Measurements from ENCODE around the gene C16orf74. TPM values are rescaled to one million over a fixed set of nuclear protein-coding genes. Genes with fewer than 3 reads are reported as not detected.

C16orf74 gene
- total RNA-seq, 1 donor from 2014 or later = not detected

DNA sequence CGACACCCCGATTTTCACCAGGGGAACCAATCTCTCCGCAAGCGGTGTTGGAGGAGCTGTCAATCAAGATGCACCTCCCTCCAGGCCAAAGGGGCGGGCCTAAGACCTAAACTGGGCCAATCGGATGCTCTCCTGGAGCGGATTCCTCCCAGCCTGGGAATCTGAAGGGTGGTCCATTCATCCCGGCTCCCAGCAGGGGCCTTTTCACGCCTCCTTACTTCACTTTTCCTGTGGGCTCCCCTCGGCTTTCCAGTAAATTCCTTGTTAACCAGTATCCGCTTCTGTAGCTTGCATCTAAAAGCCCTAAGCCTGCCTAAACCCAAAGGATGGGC, 17.1 kb downstream of the C16orf74 start:
- intact Hi-C loops (cut with micrococcal nuclease) = no loop called here

DNA sequence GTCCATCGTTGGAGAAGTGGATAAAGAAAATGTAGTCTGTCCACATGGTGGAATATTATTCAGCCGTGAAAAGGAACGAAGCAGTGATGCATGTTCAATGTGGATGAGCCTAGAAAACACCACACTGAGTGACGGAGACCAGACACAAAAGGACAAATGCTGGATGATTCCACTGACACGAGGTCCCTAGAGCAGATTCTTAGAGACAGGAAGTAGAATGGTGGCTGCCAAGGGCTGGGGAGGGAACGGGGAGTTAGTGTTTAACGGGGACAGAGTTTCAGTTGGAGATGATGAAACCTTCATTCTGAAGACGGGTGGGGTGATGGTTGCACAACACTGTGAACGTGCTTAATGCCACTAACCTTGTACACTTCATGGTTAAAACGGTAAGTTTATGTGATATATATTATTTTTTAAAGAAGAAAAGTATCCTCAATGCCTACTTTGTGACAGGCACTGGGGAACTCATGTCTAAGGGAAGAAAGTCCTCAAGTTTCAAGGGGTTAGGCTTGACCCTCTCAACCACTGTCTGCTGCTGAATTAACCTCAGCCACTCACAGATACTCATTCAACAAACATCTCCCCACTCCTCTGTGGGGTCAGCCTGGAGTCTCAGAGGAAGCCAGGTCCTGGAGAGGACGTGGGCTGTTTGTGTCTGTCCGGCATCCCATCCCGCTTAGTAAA, 17.6 kb downstream of the C16orf74 start:
- H3K4me3 Mint-ChIP-seq (ENCODE audit: low read depth) = no peak overlapping the region
- intact Hi-C loops (cut with micrococcal nuclease) = no loop called here
- no peak overlapping the region for H3K27ac Mint-ChIP-seq
- H3K4me1 Mint-ChIP-seq (ENCODE audit: low read depth) = peaks cover 5% of the 10 kb centered on the region
- H3K9me3 Mint-ChIP-seq = no peaks in the 10 kb centered on the region
- peaks cover 2% of the 10 kb centered on the region for H3K27me3 Mint-ChIP-seq (ENCODE audit: low read depth)
- H3K36me3 Mint-ChIP-seq (ENCODE audit: low read depth) = no peaks in the 10 kb centered on the region
- no peak for DNase-seq (ENCODE audit: low spot score)

More for the DNA sequence above, 17.1 kb downstream of the C16orf74 start:
- H3K4me1 Mint-ChIP-seq (ENCODE audit: low read depth) = peaks cover 5% of the 10 kb centered on the region
- DNase-seq (ENCODE audit: low spot score) = no peak
- no peaks in the 10 kb centered on the region for H3K9me3 Mint-ChIP-seq
- H3K27me3 Mint-ChIP-seq (ENCODE audit: low read depth) = peaks cover 2% of the 10 kb centered on the region
- H3K27ac Mint-ChIP-seq = no peak overlapping the region
- no peaks in the 10 kb centered on the region for H3K36me3 Mint-ChIP-seq (ENCODE audit: low read depth)
- no peak overlapping the region for H3K4me3 Mint-ChIP-seq (ENCODE audit: low read depth)

DNA sequence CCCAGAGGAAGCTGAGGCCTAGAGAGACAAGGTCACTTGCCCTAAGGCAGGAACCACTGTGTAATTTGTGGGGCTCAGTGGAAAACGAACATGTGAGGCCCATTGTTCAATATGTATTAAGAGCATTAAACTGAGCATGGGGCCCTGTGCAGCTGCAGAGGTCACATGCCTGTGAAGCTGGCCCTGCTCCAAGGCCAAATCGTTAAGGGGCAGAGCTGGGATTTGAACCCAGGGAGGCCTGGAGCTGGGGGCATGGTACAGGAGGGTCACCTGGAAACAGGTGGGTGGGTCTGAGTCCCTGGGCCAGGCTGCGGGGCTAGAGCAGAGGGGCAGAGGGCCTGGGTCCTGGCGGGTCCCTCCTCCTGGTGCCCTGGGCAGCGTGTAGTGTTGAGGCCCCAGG, 19.7 kb downstream of the C16orf74 start:
- Mint-ChIP-seq H3K27me3 (ENCODE audit: low read depth) (peaks cover 2% of the 10 kb centered on the region), H3K27ac (no peak overlapping the region), H3K4me1 (ENCODE audit: low read depth) (peaks cover 5% of the 10 kb centered on the region), H3K36me3 (ENCODE audit: low read depth) (no peaks in the 10 kb centered on the region), H3K4me3 (ENCODE audit: low read depth) (no peak overlapping the region), H3K9me3 (no peaks in the 10 kb centered on the region)
- no peak for DNase-seq (ENCODE audit: low spot score)
- intact Hi-C loops (cut with micrococcal nuclease) = no loop called here

DNA sequence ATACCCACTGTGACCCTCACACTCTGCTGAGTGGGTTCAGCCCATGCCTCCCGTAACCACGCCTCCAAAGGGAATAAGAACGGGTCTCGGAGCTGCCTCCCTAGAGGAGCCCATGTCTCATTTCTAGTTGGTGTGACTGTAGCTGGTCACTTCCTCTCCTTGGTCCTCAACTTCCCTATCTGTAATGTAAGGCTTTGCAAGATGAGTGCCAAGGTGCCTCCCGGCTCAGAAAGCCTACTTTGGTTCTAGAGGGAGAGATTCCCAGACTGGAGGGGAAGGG, 20.8 kb downstream of the C16orf74 start:
- H3K36me3 Mint-ChIP-seq (ENCODE audit: low read depth) = no peaks in the 10 kb centered on the region
- no peaks in the 10 kb centered on the region for H3K27me3 Mint-ChIP-seq (ENCODE audit: low read depth)

DNA sequence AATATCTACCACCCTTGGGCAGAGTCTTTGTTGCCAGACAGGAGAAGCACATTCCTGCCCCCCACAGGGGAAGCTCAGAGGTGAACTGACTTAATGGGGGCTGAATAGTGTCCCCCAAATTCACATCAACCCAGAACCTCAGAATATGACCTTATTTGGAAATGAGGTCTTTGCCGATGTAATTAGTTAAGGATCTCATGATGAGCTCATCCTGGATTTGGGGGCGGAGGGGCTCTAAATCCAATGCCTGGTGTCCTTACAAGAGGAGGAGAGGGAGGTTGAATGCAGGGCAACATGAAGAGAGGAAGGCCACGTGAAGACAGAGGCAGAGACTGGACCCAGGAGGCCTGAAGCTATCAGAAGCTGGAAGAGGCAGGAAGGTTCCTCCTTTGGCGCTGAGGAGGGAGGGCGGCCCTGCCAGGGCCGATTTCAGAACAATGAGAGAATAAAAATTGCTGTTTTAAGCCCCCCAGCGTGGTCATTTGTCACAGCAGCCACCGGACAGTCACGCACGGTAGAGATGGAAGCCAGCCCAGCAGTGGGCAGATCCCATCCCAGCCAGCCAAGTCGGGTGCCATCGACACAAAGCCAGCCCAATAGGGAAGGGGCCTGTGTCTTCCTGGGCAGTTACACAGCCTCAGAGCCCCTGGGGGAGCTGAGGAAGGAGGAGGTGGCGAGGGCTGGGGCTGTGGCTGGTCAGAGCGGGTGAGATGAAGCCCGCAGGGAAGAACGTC, 21.3 kb downstream of the C16orf74 start:
- H3K4me1 Mint-ChIP-seq (ENCODE audit: low read depth) = no peaks in the 10 kb centered on the region
- DNase-seq (ENCODE audit: low spot score) = no peak
- H3K27me3 Mint-ChIP-seq (ENCODE audit: low read depth) = no peaks in the 10 kb centered on the region
- no peak overlapping the region for H3K4me3 Mint-ChIP-seq (ENCODE audit: low read depth)
- H3K36me3 Mint-ChIP-seq (ENCODE audit: low read depth) = no peaks in the 10 kb centered on the region
- no peaks in the 10 kb centered on the region for H3K9me3 Mint-ChIP-seq
- H3K27ac Mint-ChIP-seq = no peak overlapping the region
- intact Hi-C loops (cut with micrococcal nuclease) = no loop called here

More for the DNA sequence above, 20.8 kb downstream of the C16orf74 start:
- Mint-ChIP-seq H3K4me1 (ENCODE audit: low read depth) (no peaks in the 10 kb centered on the region), H3K27ac (no peak overlapping the region), H3K4me3 (ENCODE audit: low read depth) (no peak overlapping the region), H3K9me3 (no peaks in the 10 kb centered on the region)
- DNase-seq (ENCODE audit: low spot score) = no peak
- intact Hi-C loops (cut with micrococcal nuclease) = no loop called here

DNA sequence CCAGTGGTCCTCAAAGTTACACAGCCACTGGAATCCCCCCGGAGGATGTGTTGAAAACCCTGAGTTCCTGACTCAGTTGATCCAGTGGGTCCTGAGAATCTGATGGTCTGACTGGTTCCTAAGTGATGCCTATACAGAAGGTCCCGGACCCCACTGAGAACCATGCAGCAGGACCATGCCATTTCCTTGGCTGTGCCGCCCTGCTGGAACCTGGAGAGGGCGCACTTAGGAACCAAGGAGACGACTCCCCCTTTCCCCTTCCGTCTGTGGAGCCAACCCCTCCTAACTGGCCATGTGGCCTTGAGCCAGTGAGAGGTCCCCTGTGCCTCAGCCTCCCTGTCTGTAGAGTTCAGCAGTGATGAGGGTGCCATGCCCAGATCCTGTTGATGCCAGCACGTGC, 22.0 kb downstream of the C16orf74 start:
- no peaks in the 10 kb centered on the region for H3K9me3 Mint-ChIP-seq
- H3K4me3 Mint-ChIP-seq (ENCODE audit: low read depth) = no peak overlapping the region
- no peak for DNase-seq (ENCODE audit: low spot score)
- no peak overlapping the region for H3K27ac Mint-ChIP-seq
- H3K36me3 Mint-ChIP-seq (ENCODE audit: low read depth) = no peaks in the 10 kb centered on the region
- intact Hi-C loops (cut with micrococcal nuclease) = no loop called here
- H3K27me3 Mint-ChIP-seq (ENCODE audit: low read depth) = no peaks in the 10 kb centered on the region
- H3K4me1 Mint-ChIP-seq (ENCODE audit: low read depth) = no peaks in the 10 kb centered on the region

DNA sequence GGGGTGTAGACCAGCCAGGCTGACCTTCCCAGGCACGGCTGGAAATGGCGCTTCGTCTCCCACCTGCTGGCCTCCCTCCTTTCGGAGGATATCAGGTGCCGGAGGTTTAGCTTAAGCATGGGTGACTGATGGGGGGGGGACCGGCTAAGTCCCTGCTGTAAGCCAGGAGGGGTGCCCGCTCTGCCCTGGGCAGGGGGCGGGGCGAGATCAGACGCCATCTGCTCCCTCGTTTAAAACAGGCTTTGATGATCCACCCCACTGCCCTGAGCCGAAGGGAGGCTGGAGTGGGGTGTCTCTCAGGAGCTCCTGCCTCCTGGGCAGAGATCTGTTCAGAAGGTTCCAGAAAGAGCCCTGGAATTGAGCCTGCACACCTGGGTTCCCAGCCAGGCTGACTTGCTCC, 26.0 kb downstream of the C16orf74 start:
- DNase-seq (ENCODE audit: low spot score) = no peak
- no peak overlapping the region for H3K27ac Mint-ChIP-seq
- no peak overlapping the region for H3K4me3 Mint-ChIP-seq (ENCODE audit: low read depth)
- intact Hi-C loops (cut with micrococcal nuclease) = no loop called here
- no peaks in the 10 kb centered on the region for H3K36me3 Mint-ChIP-seq (ENCODE audit: low read depth)
- no peaks in the 10 kb centered on the region for H3K27me3 Mint-ChIP-seq (ENCODE audit: low read depth)
- H3K4me1 Mint-ChIP-seq (ENCODE audit: low read depth) = no peaks in the 10 kb centered on the region
- no peaks in the 10 kb centered on the region for H3K9me3 Mint-ChIP-seq

DNA sequence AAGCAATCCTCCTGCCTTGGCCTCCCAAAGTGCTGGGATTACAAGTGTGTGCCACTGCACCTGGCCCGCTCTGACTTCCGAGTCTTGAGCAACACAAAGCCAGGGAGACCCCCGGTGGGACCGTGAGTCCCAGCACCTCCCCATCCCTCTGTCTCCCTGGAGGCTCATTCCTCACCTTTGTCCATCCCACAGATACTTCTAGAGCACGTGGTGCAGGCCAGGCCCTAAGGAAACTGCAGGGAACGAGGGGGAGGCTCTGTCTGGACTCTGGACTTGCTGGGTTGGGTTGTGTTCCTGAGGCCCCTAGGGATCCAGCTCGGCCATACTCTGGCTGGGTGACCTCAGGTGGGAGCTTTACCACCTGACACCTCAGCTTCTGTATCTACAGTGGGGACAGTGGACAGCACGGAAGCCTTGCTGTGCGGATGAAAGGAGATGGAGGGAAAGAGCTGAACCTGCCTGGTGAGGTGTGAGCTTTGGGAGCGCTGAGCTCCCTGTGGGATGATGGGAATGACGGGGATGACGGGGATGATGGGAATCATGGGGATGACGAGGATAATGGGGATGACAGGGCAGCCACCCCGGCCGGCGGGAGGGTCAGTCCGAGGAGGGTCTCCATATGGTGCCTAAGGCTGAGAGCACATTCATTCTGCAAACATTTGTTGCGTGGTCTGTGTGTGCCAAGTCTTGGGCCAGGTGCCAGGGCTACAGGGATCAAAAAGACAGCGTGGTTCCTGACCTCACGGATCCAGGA, 26.6 kb downstream of the C16orf74 start:
- no peaks in the 10 kb centered on the region for H3K9me3 Mint-ChIP-seq
- H3K27me3 Mint-ChIP-seq (ENCODE audit: low read depth) = no peaks in the 10 kb centered on the region
- H3K4me3 Mint-ChIP-seq (ENCODE audit: low read depth) = no peak overlapping the region
- H3K27ac Mint-ChIP-seq = no peak overlapping the region
- intact Hi-C loops (cut with micrococcal nuclease) = no loop called here
- no peak for DNase-seq (ENCODE audit: low spot score)
- no peaks in the 10 kb centered on the region for H3K36me3 Mint-ChIP-seq (ENCODE audit: low read depth)
- H3K4me1 Mint-ChIP-seq (ENCODE audit: low read depth) = no peaks in the 10 kb centered on the region

DNA sequence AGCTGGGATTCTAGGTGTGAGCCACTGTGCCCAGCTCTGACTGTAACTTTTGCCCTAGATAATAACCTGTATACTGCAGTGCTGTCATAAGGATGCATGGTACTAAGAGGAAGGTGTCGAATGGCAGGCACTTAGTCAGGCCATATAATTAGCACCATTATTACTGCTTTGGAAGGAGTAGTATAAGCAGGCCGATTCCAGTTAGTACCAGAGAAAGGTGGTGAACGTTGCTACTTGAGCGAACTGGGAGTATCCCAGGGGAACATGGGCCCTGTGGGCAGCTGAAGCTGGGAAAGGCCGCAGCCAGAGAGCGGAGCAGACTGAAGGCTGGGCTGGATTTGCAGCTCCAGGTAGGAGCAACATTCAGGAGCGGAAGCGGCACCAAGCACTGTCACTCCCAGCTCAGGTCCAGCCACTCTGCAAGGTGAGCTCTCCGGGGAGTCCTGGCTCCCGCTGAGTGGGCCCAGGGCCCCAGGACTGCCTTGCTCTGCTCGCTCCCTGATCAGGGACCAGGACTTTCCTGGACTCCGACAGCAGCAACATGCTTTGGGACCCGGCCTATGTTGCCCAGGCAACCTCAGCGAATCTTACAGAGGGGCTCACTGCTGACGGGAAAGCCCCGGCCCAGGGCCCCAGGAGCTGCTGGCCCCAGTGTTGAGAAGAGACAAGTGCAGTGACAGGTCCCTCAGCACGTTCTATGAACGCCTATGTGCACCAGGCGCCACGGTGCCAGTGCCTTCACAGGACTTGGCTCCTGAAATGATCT, 28.6 kb downstream of the C16orf74 start:
- no peaks in the 10 kb centered on the region for H3K36me3 Mint-ChIP-seq (ENCODE audit: low read depth)
- intact Hi-C loops (cut with micrococcal nuclease) = no loop called here
- no peaks in the 10 kb centered on the region for H3K4me1 Mint-ChIP-seq (ENCODE audit: low read depth)
- H3K27me3 Mint-ChIP-seq (ENCODE audit: low read depth) = peaks cover 2% of the 10 kb centered on the region
- no peaks in the 10 kb centered on the region for H3K9me3 Mint-ChIP-seq
- no peak for DNase-seq (ENCODE audit: low spot score)
- no peak overlapping the region for H3K27ac Mint-ChIP-seq
- no peak overlapping the region for H3K4me3 Mint-ChIP-seq (ENCODE audit: low read depth)

DNA sequence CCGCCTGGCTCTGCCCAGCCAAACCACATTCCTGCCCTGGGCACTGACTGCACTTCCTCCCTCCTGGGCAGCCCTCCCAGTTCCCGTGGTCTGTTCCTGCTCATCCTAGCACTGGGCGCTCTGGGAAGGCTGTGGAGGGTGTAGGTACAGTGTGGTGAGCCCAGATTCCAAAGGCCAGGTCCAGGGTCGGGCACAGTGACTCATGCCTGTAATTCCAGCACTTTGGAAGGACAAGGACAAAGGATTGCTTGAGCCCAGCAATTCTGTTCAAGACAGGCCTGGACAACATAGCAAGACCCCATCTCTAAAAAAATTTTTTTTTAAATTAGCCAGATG, 30.6 kb downstream of the C16orf74 start:
- H3K4me1 Mint-ChIP-seq (ENCODE audit: low read depth) = no peaks in the 10 kb centered on the region
- H3K9me3 Mint-ChIP-seq = no peaks in the 10 kb centered on the region
- H3K36me3 Mint-ChIP-seq (ENCODE audit: low read depth) = no peaks in the 10 kb centered on the region
- H3K4me3 Mint-ChIP-seq (ENCODE audit: low read depth) = no peak overlapping the region
- intact Hi-C loops (cut with micrococcal nuclease) = no loop called here
- DNase-seq (ENCODE audit: low spot score) = no peak
- peaks cover 15% of the 10 kb centered on the region for H3K27me3 Mint-ChIP-seq (ENCODE audit: low read depth)
- H3K27ac Mint-ChIP-seq = no peak overlapping the region

DNA sequence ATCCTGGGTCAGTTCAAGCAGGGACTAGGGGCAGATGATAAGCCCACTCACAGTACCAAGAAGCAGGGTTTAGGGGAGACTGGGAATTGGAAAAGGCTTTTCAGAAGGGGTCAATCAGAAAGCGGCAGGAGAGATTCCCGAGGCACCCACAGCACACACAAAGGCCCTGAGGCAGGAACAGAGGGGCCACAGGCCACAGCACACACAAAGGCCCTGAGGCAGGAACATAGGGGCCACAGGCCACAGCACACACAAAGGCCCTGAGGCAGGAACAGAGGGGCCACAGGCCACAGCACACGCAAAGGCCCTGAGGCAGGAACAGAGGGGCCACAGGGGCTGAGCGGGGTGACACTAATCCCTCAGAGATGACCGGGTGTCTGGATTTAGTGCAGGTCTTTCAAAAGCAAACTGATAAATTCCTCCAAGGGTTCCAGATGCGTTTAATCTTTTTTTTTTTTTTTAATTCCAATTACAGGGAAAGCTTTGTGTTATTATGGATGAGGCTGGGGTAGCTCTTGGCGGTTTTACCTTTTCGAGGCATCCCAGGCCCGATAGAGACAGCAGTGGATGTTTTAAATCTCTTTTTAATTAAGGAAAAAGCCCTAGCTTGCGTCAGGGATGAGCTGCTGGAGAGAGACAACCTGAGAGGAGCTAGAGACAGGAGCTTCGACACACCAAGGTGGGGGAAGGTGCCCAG, 31.1 kb downstream of the C16orf74 start:
- Mint-ChIP-seq H3K27me3 (ENCODE audit: low read depth) (peaks cover 15% of the 10 kb centered on the region), H3K27ac (no peak overlapping the region), H3K4me1 (ENCODE audit: low read depth) (no peaks in the 10 kb centered on the region), H3K4me3 (ENCODE audit: low read depth) (no peak overlapping the region), H3K9me3 (no peaks in the 10 kb centered on the region), H3K36me3 (ENCODE audit: low read depth) (no peaks in the 10 kb centered on the region)
- intact Hi-C loops (cut with micrococcal nuclease) = no loop called here
- DNase-seq (ENCODE audit: low spot score) = no peak

DNA sequence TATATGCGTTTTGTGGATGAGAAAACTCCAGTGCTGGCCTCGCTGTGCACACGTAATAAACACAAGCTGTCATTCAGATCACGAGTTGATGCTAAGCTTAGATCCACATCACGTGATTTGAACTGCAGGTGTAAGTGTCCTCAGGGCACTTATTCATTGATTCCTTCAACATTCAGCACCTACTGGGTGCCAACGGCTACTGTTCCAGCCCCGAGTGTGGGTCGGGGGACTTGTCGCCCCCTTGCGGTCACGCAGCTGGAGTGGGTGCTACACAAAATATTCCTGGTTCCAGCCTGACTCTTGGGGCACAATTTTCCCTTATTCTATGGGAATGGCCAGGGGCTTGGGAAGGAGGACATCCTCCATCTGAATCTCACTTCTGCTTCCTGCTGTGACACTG, 32.2 kb downstream of the C16orf74 start:
- Mint-ChIP-seq H3K9me3 (no peaks in the 10 kb centered on the region), H3K4me1 (ENCODE audit: low read depth) (no peaks in the 10 kb centered on the region), H3K36me3 (ENCODE audit: low read depth) (no peaks in the 10 kb centered on the region), H3K27ac (no peak overlapping the region), H3K27me3 (ENCODE audit: low read depth) (peaks cover 15% of the 10 kb centered on the region), H3K4me3 (ENCODE audit: low read depth) (no peak overlapping the region)
- intact Hi-C loops (cut with micrococcal nuclease) = loop anchor here (1.0 kb wide), 2 partner anchors 59 to 298 kb away; no protein-coding TSS in a partner anchor
- DNase-seq (ENCODE audit: low spot score) = no peak

Data from activated T-helper 2 cell treated with anti-CD3 and anti-CD28 coated beads, Interferon-gamma antibody, Interleukin-2, Interleukin-4, amounts not matched to agents 10 μg/mL and 5 μg/mL and 100 μg/mL, durations not matched to agents 14 hours and 24 hours and 36 hours (primary cell).